NK-92 treated with Interleukin-12 subunit alpha and Interleukin-12 subunit beta, amount 100 ng/mL, for 24 hours (cell line): ENCODE measurements around the gene SRSF10.
"Not testable (repeated sequence)": the region's sequence is repeated elsewhere in the genome, so short reads cannot be mapped to it uniquely, and the experiment has no call there.

Experiments
- DNase-seq: peaks from one replicate; lab custom pipeline; 2025; lab: John Stamatoyannopoulos, UW

SRSF10 gene

GRCh38 chr1:23958810-23959460 is 21.2 kb downstream of the SRSF10 start:
- DNase-seq: peak; percentile 91

- DNase-seq: not testable (repeated sequence)
These were observed 21.9 kb downstream of the SRSF10 start for GRCh38 chr1:23958040-23958809.

GRCh38 chr1:23957096-23957495 is 23.0 kb downstream of the SRSF10 start:
- DNase-seq: no peak

- no peak for DNase-seq
These were observed 27.1 kb downstream of the SRSF10 start for GRCh38 chr1:23953020-23953419.

GRCh38 chr1:23947366-23947765 is 32.8 kb downstream of the SRSF10 start:
- DNase-seq: no peak

GRCh38 chr1:23936481-23937176 is 43.5 kb downstream of the SRSF10 start:
- DNase-seq: no peak

GRCh38 chr1:23931491-23931880 is 48.6 kb downstream of the SRSF10 start:
- DNase-seq: no peak

GRCh38 chr1:23930861-23931490 is 49.2 kb downstream of the SRSF10 start:
- DNase-seq: no peak

GRCh38 chr1:23930270-23930669 is 49.9 kb downstream of the SRSF10 start:
- DNase-seq: no peak

GRCh38 chr1:23928789-23929188 is 51.3 kb downstream of the SRSF10 start:
- DNase-seq: no peak

- no peak for DNase-seq
These were observed 53.0 kb downstream of the SRSF10 start for GRCh38 chr1:23927097-23927496.

GRCh38 chr1:23925279-23925678 is 54.8 kb downstream of the SRSF10 start:
- no peak for DNase-seq

- DNase-seq: no peak
These were observed 55.5 kb downstream of the SRSF10 start for GRCh38 chr1:23924601-23925000.

- no peak for DNase-seq
These were observed 56.3 kb downstream of the SRSF10 start for GRCh38 chr1:23923592-23924499.

- DNase-seq: no peak
These were observed 57.7 kb downstream of the SRSF10 start for GRCh38 chr1:23922321-23922943.

GRCh38 chr1:23916209-23917131 is 63.7 kb downstream of the SRSF10 start:
- DNase-seq: peak; percentile 65

- DNase-seq: no peak
These were observed 64.7 kb downstream of the SRSF10 start for GRCh38 chr1:23915466-23915865.

- DNase-seq: no peak
These were observed 65.2 kb downstream of the SRSF10 start for GRCh38 chr1:23914921-23915320.
